ENCODE data around the gene CERS6. TPM values are rescaled to one million over a fixed set of nuclear protein-coding genes. Genes with fewer than 3 reads are reported as not detected.

CERS6 gene
- total and polyA plus RNA-seq, 2 experiments from 2014 or later: 7.4 to 35.0 TPM

GRCh38 chr2:168594778-168595177 lies 138.7 kb downstream of the CERS6 start:
- H3K36me3 Mint-ChIP-seq (ENCODE audit: low read depth): no peaks in the 10 kb centered on the region
- H3K9me3 Mint-ChIP-seq: no peaks in the 10 kb centered on the region
- Histone ChIP-seq H3K4me1 (ENCODE audit: insufficient read depth) (peaks cover 51% of the 10 kb centered on the region), H3K79me2 (replicated peaks; ENCODE audit: insufficient read depth) (peaks cover 22% of the 10 kb centered on the region; the same call in 1 of the 2 replicates), H3K27ac (ENCODE audit: low read depth) (no peak overlapping the region), H3K9me2 (ENCODE audit: insufficient read depth) (no peaks in the 10 kb centered on the region), H2AFZ (no peak overlapping the region), H4K20me1 (replicated peaks; ENCODE audit: insufficient read depth) (no peaks in the 10 kb centered on the region), H3K36me3 (ENCODE audit: insufficient read depth) (no peaks in the 10 kb centered on the region), H3K27me3 (ENCODE audit: insufficient read depth) (no peaks in the 10 kb centered on the region), H3K4me2 (no peak overlapping the region), H3F3A (replicated peaks; ENCODE audit: low read depth) (no peaks in the 10 kb centered on the region), H3K4me3 (no peak overlapping the region)
- no peak for DNase-seq (ENCODE audit: low spot score)
- H3K4me3 Mint-ChIP-seq: no peak overlapping the region
- ATAC-seq: no peak
- peaks cover 43% of the 10 kb centered on the region for H3K4me1 Mint-ChIP-seq
- no peaks in the 10 kb centered on the region for H3K27me3 Mint-ChIP-seq (ENCODE audit: insufficient read depth, low read depth, poor library complexity)
- no peak for TF ChIP-seq EZH2 (IDR thresholded peaks at IDR 0.05; ENCODE audit: low read depth, unreplicated experiment)
- no peak for TF ChIP-seq CREB1 (CRISPR knock-in tag; IDR thresholded peaks at IDR 0.05; ENCODE audit: low read depth)
- no peak for TF ChIP-seq EZH2phosphoT487 (IDR thresholded peaks at IDR 0.05; ENCODE audit: unreplicated experiment)
- TF ChIP-seq POLR2AphosphoS5 (IDR thresholded peaks at IDR 0.05; ENCODE audit: low read depth): no peak
- TF ChIP-seq ZNF114 (CRISPR knock-in tag; IDR thresholded peaks at IDR 0.05): no peak
- TF ChIP-seq CTCF (conservative IDR thresholded peaks at IDR 0.05; ENCODE audit: low read depth in 2 of 2): no peak
- no peak for TF ChIP-seq STAT1 (IDR thresholded peaks at IDR 0.05; ENCODE audit: unreplicated experiment)
- TF ChIP-seq, protein P1, sequence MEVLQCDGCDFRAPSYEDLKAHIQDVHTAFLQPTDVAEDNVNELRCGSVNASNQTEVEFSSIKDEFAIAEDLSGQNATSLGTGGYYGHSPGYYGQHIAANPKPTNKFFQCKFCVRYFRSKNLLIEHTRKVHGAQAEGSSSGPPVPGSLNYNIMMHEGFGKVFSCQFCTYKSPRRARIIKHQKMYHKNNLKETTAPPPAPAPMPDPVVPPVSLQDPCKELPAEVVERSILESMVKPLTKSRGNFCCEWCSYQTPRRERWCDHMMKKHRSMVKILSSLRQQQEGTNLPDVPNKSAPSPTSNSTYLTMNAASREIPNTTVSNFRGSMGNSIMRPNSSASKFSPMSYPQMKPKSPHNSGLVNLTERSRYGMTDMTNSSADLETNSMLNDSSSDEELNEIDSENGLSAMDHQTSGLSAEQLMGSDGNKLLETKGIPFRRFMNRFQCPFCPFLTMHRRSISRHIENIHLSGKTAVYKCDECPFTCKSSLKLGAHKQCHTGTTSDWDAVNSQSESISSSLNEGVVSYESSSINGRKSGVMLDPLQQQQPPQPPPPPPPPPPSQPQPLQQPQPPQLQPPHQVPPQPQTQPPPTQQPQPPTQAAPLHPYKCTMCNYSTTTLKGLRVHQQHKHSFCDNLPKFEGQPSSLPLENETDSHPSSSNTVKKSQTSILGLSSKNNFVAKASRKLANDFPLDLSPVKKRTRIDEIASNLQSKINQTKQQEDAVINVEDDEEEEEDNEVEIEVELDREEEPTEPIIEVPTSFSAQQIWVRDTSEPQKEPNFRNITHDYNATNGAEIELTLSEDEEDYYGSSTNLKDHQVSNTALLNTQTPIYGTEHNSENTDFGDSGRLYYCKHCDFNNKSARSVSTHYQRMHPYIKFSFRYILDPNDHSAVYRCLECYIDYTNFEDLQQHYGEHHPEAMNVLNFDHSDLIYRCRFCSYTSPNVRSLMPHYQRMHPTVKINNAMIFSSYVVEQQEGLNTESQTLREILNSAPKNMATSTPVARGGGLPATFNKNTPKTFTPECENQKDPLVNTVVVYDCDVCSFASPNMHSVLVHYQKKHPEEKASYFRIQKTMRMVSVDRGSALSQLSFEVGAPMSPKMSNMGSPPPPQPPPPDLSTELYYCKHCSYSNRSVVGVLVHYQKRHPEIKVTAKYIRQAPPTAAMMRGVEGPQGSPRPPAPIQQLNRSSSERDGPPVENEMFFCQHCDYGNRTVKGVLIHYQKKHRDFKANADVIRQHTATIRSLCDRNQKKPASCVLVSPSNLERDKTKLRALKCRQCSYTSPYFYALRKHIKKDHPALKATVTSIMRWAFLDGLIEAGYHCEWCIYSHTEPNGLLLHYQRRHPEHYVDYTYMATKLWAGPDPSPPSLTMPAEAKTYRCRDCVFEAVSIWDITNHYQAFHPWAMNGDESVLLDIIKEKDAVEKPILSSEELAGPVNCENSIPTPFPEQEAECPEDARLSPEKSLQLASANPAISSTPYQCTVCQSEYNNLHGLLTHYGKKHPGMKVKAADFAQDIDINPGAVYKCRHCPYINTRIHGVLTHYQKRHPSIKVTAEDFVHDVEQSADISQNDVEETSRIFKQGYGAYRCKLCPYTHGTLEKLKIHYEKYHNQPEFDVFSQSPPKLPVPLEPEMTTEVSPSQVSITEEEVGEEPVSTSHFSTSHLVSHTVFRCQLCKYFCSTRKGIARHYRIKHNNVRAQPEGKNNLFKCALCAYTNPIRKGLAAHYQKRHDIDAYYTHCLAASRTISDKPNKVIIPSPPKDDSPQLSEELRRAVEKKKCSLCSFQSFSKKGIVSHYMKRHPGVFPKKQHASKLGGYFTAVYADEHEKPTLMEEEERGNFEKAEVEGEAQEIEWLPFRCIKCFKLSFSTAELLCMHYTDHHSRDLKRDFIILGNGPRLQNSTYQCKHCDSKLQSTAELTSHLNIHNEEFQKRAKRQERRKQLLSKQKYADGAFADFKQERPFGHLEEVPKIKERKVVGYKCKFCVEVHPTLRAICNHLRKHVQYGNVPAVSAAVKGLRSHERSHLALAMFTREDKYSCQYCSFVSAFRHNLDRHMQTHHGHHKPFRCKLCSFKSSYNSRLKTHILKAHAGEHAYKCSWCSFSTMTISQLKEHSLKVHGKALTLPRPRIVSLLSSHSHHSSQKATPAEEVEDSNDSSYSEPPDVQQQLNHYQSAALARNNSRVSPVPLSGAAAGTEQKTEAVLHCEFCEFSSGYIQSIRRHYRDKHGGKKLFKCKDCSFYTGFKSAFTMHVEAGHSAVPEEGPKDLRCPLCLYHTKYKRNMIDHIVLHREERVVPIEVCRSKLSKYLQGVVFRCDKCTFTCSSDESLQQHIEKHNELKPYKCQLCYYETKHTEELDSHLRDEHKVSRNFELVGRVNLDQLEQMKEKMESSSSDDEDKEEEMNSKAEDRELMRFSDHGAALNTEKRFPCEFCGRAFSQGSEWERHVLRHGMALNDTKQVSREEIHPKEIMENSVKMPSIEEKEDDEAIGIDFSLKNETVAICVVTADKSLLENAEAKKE (CRISPR knock-in tag; IDR thresholded peaks at IDR 0.05): no peak
- TF ChIP-seq REST (IDR thresholded peaks at IDR 0.05; ENCODE audit: unreplicated experiment): no peak
- TF ChIP-seq JUNB (IDR thresholded peaks at IDR 0.05; ENCODE audit: unreplicated experiment): no peak
- no peak for TF ChIP-seq ZNF331 (CRISPR knock-in tag; IDR thresholded peaks at IDR 0.05; ENCODE audit: low read depth)
- TF ChIP-seq, protein P2, sequence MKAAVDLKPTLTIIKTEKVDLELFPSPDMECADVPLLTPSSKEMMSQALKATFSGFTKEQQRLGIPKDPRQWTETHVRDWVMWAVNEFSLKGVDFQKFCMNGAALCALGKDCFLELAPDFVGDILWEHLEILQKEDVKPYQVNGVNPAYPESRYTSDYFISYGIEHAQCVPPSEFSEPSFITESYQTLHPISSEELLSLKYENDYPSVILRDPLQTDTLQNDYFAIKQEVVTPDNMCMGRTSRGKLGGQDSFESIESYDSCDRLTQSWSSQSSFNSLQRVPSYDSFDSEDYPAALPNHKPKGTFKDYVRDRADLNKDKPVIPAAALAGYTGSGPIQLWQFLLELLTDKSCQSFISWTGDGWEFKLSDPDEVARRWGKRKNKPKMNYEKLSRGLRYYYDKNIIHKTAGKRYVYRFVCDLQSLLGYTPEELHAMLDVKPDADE (IDR thresholded peaks at IDR 0.05): no peak
- no peak for TF ChIP-seq NANOG (IDR thresholded peaks at IDR 0.05; ENCODE audit: borderline replicate concordance)
- peak overlapping the region; percentile 9; the same call in 1 of the 2 replicates for H3K27ac Mint-ChIP-seq
